Spleen (tissue), 7 donors: ENCODE data around the gene PPP2R2D.

Experiments used
- POLR2A ChIP-seq, 3 donors: fragments of 450-650 bp; IDR thresholded peaks; one replicate each; pipeline ENCODE4 v1.5.1; 2017; ENCODE audit warnings: antibody characterized with exemption in 3 of 3, mild to moderate bottlenecking in 1 of 3
- TF ChIP-seq, protein P1 (sequence below), 11 experiments: fragments of 200-600 bp in 7 of 11; fragments of 450-650 bp in 4 of 11; sonication (generic) in 4 of 11; IDR thresholded peaks in 8 of 11; conservative IDR thresholded peaks in 3 of 11; 1 replicate in 7 of 11; 2 replicates in 4 of 11; pipeline versions ENCODE4 v1.4.0 to v1.8.0; 2016 to 2021; ENCODE audit warnings: antibody characterized with exemption in 11 of 11, inconsistent platforms in 4 of 11, mild to moderate bottlenecking in 1 of 11
- donor health status: DM: no; HTN: no; CAD: no; lungs with moderate emphysema.
- donor health status: DM: no; HTN: no; CAD: no.
- donor health status: DM: no; HTN: no; CAD: no.

DNA sequence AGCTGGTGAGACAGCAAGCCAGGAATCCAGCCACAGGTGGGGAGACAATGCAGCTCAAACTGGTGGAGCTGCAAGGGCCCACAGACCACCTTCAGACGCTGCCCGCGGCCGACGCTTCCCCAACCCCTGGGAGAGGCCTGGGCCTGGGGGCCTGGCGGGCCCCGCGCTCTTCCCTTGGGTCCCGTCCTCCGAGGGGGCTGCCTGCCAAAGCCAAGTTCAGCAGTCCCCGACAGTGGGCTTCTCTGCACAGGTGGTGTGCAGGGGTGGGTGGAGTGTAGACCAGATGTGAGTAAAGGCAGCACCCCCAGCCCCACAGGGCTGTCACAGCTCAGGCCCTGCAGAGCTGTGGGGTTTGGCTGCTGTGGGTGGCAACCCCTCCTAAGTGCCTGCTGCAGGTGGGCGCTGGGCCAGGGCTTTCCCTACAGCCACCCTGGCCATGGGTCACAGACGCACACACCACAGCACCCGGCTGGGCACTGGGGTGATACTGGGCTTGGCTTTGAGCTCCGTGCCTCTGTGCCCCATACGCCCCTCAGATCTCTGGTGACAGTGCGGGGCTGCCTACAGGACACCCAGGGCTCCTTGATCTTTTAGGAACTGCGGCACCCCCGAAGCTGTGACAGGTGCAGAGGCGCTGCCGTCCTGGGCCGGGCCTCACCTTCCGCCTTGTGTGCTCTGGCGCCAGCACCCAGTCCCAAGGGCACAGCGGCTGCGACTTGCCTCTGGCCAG is 60.4 kb downstream of the PPP2R2D start:
- TF ChIP-seq, protein P1, sequence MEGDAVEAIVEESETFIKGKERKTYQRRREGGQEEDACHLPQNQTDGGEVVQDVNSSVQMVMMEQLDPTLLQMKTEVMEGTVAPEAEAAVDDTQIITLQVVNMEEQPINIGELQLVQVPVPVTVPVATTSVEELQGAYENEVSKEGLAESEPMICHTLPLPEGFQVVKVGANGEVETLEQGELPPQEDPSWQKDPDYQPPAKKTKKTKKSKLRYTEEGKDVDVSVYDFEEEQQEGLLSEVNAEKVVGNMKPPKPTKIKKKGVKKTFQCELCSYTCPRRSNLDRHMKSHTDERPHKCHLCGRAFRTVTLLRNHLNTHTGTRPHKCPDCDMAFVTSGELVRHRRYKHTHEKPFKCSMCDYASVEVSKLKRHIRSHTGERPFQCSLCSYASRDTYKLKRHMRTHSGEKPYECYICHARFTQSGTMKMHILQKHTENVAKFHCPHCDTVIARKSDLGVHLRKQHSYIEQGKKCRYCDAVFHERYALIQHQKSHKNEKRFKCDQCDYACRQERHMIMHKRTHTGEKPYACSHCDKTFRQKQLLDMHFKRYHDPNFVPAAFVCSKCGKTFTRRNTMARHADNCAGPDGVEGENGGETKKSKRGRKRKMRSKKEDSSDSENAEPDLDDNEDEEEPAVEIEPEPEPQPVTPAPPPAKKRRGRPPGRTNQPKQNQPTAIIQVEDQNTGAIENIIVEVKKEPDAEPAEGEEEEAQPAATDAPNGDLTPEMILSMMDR (IDR thresholded peaks at IDR 0.05 in 8 of 11, conservative IDR thresholded peaks at IDR 0.05 in 3 of 11), result no peak
- no peak for TF ChIP-seq POLR2A (IDR thresholded peaks at IDR 0.05)
